DOHH2 (cell line): Measurements from ENCODE around the gene ATP1A3.

Experiments
- CTCF ChIP-seq: fragments of 200-600 bp; sonication (generic); IDR thresholded peaks from one replicate; pipeline ENCODE4 v1.5.1; 2014; ENCODE audit warnings: antibody characterized with exemption, mild to moderate bottlenecking, low read depth, low read length; ENCODE audit not compliant: poor library complexity, severe bottlenecking
- EZH2phosphoT487 ChIP-seq: fragments of 200-600 bp; sonication (generic); IDR thresholded peaks from 2 replicates; pipeline ENCODE4 v1.6.1; 2017; ENCODE audit warnings: borderline replicate concordance, mild to moderate bottlenecking, antibody characterized with exemption, low read length, moderate library complexity, mixed read lengths

GRCh38 chr19:41929536-41930071, 64.4 kb downstream of the ATP1A3 start:
- no peak for TF ChIP-seq CTCF
- no peak for TF ChIP-seq EZH2phosphoT487
